HG02763 (cell line): Measurements from ENCODE around the gene PDGFD.

Source experiments
- ATAC-seq: cut with Tn5 transposase; IDR thresholded peaks from one replicate; pipeline ENCODE4 v1.9.1; 2021; ENCODE audit warnings: mild to moderate bottlenecking, moderate library complexity; ENCODE audit not compliant: unreplicated experiment

PDGFD gene

GRCh38 chr11:104164028-104164520 lies at the start of gene PDGFD:
PDGFD (minus strand) TSS chr11:104164147.
- ATAC-seq: peak; percentile 92

- no peak for ATAC-seq
These were observed 43.0 kb upstream of the PDGFD start for GRCh38 chr11:104206936-104207335.

GRCh38 chr11:104205838-104206237 lies 41.9 kb upstream of the PDGFD start:
- ATAC-seq: no peak

DNA sequence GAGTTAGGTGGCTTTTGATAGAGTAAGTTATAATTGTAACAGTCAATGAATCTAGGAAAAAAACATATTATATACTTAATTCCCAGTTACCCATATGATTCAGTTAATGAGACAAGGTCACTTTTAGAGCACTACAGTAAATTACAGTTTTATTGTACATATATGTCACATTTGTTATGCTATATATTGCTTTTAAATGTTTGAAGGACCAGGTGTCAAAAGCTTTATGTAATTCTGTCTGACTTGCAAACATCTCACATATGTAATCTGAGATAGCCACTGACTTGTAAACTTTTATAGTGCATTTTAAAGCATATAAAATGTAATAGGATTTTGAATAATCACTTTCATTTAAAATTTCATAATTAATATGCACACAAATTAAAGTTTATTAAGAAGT lies 36.7 kb upstream of the PDGFD start:
- ATAC-seq: no peak

GRCh38 chr11:104199053-104199452 lies 35.1 kb upstream of the PDGFD start:
- no peak for ATAC-seq

GRCh38 chr11:104198576-104198975 lies 34.6 kb upstream of the PDGFD start:
- no peak for ATAC-seq

DNA sequence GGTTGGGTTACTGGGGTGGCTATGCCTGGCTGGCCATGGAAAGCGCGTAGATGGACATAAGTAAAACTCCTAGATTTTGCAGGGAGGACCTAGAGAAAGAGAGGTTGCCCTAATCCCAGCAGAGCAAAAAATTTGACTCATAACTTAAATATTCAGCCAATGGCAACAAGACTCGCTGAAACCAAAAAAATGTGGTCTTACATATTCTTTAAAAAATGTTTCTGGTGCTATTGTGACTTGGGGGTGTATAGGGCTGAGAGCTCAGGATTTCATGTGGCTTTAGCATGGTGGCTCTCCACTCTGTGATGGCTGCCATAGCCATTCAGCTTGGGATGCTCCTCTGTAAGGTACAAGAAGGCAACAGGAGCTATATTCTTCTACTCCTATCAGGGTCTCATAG lies 27.2 kb upstream of the PDGFD start:
- no peak for ATAC-seq

DNA sequence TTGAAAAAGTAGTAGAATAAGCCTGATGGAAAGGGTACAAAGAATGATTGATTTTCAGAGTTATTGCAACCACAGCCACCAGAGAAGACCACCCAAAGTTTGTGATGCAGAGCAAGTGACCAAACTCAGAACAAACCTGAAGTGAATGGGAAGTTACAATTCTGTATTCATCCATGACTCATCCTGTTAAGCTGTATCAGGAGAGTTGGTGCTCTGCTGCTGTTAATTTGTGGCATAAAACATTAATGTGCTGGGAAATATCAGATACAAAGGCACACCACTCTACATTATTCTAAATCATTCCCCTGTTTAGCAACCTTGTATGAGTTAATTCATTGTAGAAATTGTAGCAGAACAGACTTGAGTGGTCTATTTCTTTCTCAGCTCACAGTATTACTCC lies 19.6 kb upstream of the PDGFD start:
- ATAC-seq: no peak

DNA sequence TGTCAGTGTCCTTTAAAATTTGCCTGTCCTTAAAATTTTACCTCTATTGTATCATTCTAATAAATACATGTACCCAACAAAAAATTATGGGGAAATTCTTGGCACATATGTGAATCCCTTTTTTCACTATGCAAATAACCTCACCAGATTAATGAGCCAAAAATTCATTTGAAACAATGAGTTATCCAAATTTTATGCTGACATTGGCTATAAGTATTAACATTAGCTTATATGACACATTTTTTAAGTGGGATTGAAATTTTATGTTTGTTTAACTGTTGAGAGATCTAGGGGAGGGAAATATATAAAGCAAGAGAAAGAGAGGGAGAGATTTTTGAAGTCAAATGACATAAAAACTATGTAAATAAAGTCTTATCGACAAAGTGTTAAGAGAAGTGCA lies 11.8 kb upstream of the PDGFD start:
- ATAC-seq: no peak

GRCh38 chr11:104169091-104169490 lies 5.1 kb upstream of the PDGFD start:
- no peak for ATAC-seq

GRCh38 chr11:104165014-104165413 lies 1.1 kb upstream of the PDGFD start:
- no peak for ATAC-seq

GRCh38 chr11:104163100-104164027 lies 583 bp downstream of the PDGFD start:
- peak; percentile 7 for ATAC-seq

GRCh38 chr11:104161751-104162450 lies 2.0 kb downstream of the PDGFD start:
- ATAC-seq: no peak

GRCh38 chr11:104159356-104159755 lies 4.6 kb downstream of the PDGFD start:
- ATAC-seq: no peak

GRCh38 chr11:104155375-104155774 lies 8.6 kb downstream of the PDGFD start:
- ATAC-seq: no peak

GRCh38 chr11:104154296-104154695 lies 9.7 kb downstream of the PDGFD start:
- no peak for ATAC-seq

- no peak for ATAC-seq
These were observed 10.9 kb downstream of the PDGFD start for GRCh38 chr11:104152941-104153505.

- no peak for ATAC-seq
These were observed 12.3 kb downstream of the PDGFD start for GRCh38 chr11:104151404-104152204.

DNA sequence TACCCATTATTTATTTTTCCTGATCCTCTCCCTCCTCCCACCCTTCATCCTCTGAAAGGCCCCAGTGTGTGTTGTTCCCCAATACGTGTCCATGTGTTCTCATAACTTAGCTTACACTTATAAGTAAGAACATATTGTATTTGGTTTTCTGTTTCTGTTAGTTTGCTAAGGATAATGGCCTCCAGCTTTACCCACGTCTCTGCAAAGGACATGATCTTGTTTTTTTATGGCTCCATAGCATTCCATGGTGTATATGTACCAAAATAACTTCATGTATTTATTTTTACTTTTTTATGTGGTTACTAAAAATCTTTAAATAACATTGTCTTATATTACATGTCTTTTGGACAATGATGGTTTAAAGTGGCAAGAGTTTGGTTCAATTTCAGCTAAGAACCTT lies 15.2 kb downstream of the PDGFD start:
- ATAC-seq: no peak

DNA sequence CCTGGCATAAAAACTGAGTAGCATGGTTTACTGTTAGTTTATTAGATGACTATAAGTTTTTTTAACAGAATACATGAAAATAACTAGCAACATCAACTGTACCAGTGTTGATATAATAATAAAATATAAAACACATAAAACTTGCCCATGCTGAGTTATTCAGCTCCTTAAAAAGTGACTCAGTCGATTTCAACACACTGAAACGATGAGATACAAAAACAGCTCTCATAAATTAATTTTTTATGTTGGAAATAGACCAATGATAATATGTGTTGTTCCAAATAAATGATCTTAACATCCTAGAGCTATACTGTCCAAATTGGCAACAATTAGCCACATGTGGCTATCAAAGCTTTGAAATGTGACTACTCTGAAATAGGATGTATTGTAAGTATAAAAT lies 15.9 kb downstream of the PDGFD start:
- no peak for ATAC-seq

GRCh38 chr11:104146943-104147342 lies 17.0 kb downstream of the PDGFD start:
- ATAC-seq: no peak
